ENCODE results near the gene MTA3.

Gene MTA3

DNA sequence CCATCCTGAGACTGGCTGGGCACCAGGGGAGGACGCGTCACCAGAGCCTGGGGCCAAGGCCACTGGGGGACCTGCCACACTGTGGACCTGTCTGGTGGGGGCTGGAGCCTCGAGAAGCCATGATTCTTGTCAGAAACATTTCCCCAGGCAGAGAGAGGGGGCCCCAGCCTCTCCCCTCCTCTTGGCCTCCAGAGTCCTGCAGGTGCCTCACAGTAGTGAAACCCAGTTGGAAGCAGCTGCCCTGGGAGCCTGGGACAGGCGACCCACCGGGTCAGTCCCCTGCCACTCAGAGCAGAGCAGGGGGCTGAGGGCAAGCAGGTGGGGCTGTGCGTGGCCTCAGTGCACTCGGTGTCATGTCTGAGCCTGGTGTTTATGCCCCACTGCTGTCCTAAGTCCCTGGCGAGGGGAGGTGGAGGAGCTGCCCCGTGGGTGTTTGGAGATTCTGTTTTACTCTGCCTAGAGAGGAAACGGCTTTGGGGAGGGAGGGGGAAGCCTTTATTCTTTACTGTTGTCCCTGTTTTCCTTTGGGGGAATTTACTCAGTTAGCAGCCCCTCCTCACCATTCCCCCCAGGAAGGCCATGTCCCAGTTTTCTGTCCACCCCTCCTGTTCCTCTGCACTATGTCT, 187.8 kb downstream of the MTA3 start:
- H3K4me1 ChIP-seq (ENCODE audit: insufficient read depth, low read length): no peaks in the 10 kb centered on the region
- no peak overlapping the region for H3K9ac ChIP-seq (ENCODE audit: low read depth, low read length)
- H3K36me3 ChIP-seq (ENCODE audit: insufficient read depth, low read length): no peaks in the 10 kb centered on the region
- H3K9me3 ChIP-seq (ENCODE audit: control insufficient read depth, insufficient read depth, low read length): no peaks in the 10 kb centered on the region

GRCh38 chr2:42756966-42757513, 188.6 kb downstream of the MTA3 start:
- Histone ChIP-seq H3K9me3 (ENCODE audit: control insufficient read depth, insufficient read depth, low read length) (no peaks in the 10 kb centered on the region), H3K9ac (ENCODE audit: low read depth, low read length) (no peak overlapping the region), H3K36me3 (ENCODE audit: insufficient read depth, low read length) (no peaks in the 10 kb centered on the region), H3K4me1 (ENCODE audit: insufficient read depth, low read length) (no peaks in the 10 kb centered on the region)

- H3K36me3 ChIP-seq (ENCODE audit: insufficient read depth, low read length): no peaks in the 10 kb centered on the region
- H3K9me3 ChIP-seq (ENCODE audit: control insufficient read depth, insufficient read depth, low read length): no peaks in the 10 kb centered on the region
- no peaks in the 10 kb centered on the region for H3K4me1 ChIP-seq (ENCODE audit: insufficient read depth, low read length)
- H3K9ac ChIP-seq (ENCODE audit: low read depth, low read length): no peak overlapping the region
Measured at GRCh38 chr2:42757981-42758740, 189.7 kb downstream of the MTA3 start.

DNA sequence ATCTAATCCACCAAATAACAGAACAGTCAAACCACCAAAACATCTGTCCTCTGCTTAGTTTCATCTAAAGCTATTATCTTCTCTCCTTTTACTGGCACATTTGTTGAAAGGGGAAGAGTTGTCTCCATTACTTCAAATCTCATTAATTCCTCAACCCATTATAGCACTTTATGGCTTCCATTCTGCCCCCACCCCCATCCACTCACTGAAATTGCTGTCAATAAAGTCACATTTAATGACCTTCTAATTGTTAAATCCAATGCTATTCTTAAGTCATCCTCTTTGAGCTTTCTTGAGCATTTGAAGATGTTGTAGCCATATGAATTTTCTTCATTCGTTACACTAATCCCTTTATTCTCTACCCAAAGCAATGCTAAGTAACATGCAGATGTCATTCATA, 190.3 kb downstream of the MTA3 start:
- H3K9ac ChIP-seq (ENCODE audit: low read depth, low read length): no peak overlapping the region
- H3K4me1 ChIP-seq (ENCODE audit: insufficient read depth, low read length): no peaks in the 10 kb centered on the region
- no peaks in the 10 kb centered on the region for H3K9me3 ChIP-seq (ENCODE audit: control insufficient read depth, insufficient read depth, low read length)
- H3K36me3 ChIP-seq (ENCODE audit: insufficient read depth, low read length): no peaks in the 10 kb centered on the region

- no peaks in the 10 kb centered on the region for H3K4me1 ChIP-seq (ENCODE audit: insufficient read depth, low read length)
Measured at GRCh38 chr2:42761554-42761953, 193.1 kb downstream of the MTA3 start.

GRCh38 chr2:42762155-42762554, 193.7 kb downstream of the MTA3 start:
- H3K4me1 ChIP-seq (ENCODE audit: insufficient read depth, low read length): no peaks in the 10 kb centered on the region
- no peaks in the 10 kb centered on the region for H3K36me3 ChIP-seq (ENCODE audit: insufficient read depth, low read length)
- H3K9ac ChIP-seq (ENCODE audit: low read depth, low read length): no peak overlapping the region
- no peaks in the 10 kb centered on the region for H3K9me3 ChIP-seq (ENCODE audit: control insufficient read depth, insufficient read depth, low read length)

More at GRCh38 chr2:42761554-42761953, 193.1 kb downstream of the MTA3 start:
- no peaks in the 10 kb centered on the region for H3K9me3 ChIP-seq (ENCODE audit: control insufficient read depth, insufficient read depth, low read length)
- H3K9ac ChIP-seq (ENCODE audit: low read depth, low read length): no peak overlapping the region
- H3K36me3 ChIP-seq (ENCODE audit: insufficient read depth, low read length): no peaks in the 10 kb centered on the region

DNA sequence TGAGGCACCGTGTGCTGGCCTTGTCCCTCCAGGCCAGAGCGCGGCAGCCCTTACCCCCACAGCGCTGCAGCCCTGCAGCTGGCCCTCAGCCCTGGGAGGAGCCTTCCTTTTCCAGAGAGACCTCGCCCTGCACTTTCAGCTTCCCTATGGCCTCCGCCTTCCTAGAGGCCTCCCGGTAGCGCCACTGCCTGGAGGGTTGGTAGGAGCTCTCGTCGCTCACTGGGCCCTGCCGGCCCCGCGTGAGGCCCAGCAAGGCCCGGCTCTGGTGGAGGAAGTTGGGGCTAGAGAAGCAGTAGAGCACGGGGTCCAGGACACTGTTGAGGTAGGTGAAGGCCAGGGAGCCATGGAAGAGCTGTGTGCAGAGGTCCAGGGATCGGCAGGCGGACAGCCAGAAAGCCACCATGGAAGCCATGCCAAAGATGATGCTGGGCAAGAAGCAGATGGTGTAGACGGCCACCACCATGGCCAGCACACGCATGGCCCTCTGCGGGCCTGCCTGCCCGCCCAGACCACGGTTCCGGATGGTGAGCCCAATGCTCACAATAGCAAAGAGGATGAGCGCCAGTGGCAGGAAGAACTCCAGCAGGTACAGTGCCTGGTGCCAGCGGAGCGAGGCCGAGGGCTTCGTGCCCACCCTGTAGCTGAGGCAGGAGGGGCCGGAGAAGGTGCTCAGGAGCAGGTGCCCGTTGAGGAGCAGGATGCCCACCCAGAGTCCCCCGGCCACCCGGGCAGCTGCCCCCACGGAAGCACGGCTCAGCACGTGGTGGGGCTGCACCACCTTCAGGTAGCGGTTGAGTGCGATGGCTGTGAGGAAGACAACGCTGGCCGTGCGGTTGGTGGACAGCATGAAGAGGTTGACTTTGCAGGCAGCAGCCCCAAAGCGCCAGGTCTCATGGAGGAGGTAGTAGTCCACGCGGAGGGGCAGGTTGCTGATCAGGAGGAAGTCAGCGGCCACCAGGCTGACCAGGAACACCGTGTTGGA, 194.7 kb downstream of the MTA3 start:
- Histone ChIP-seq H3K4me1 (ENCODE audit: insufficient read depth, low read length) (no peaks in the 10 kb centered on the region), H3K9me3 (ENCODE audit: control insufficient read depth, insufficient read depth, low read length) (no peaks in the 10 kb centered on the region), H3K36me3 (ENCODE audit: insufficient read depth, low read length) (no peaks in the 10 kb centered on the region), H3K9ac (ENCODE audit: low read depth, low read length) (no peak overlapping the region)

- Histone ChIP-seq H3K4me1 (ENCODE audit: insufficient read depth, low read length) (no peaks in the 10 kb centered on the region), H3K36me3 (ENCODE audit: insufficient read depth, low read length) (no peaks in the 10 kb centered on the region), H3K9ac (ENCODE audit: low read depth, low read length) (no peak within 1 kb of the TSS), H3K9me3 (ENCODE audit: control insufficient read depth, insufficient read depth, low read length) (no peaks in the 10 kb centered on the region)
Measured at GRCh38 chr2:42764096-42764495, 195.7 kb downstream of the MTA3 start, which contains the start of gene OXER1. Gene OXER1, minus strand, starts transcription at chr2:42764135. Its CDS starts 73 bp downstream, at chr2:42764062.

GRCh38 chr2:42764901-42765300, 196.5 kb downstream of the MTA3 start:
- no peak overlapping the region for H3K9ac ChIP-seq (ENCODE audit: low read depth, low read length)
- H3K36me3 ChIP-seq (ENCODE audit: insufficient read depth, low read length): no peaks in the 10 kb centered on the region
- H3K4me1 ChIP-seq (ENCODE audit: insufficient read depth, low read length): no peaks in the 10 kb centered on the region
- no peaks in the 10 kb centered on the region for H3K9me3 ChIP-seq (ENCODE audit: control insufficient read depth, insufficient read depth, low read length)

DNA sequence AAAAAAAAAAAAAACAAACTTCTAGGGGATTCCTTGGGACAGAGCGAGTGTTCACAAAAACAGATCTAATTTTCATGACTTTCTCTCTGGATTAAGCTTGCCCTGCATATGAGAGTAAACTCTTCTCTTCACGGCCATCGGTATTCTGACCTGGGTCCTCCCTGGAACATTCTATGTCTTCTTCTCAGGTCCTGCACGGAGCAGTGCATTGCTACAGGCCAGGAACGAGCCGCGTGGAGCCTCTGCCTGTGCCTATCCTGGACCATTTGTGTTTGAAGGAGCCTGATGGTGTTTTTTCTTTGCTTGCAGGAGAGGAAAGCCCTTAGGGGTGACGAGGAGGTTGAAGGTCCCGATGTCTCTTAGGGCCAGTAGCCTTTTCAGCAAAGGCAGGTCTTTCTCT, 197.3 kb downstream of the MTA3 start:
- Histone ChIP-seq H3K36me3 (ENCODE audit: insufficient read depth, low read length) (no peaks in the 10 kb centered on the region), H3K9ac (ENCODE audit: low read depth, low read length) (no peak overlapping the region), H3K4me1 (ENCODE audit: insufficient read depth, low read length) (no peaks in the 10 kb centered on the region; the same call in 1 of the 2 replicates)

GRCh38 chr2:42767080-42767898, 198.9 kb downstream of the MTA3 start:
- H3K9me3 ChIP-seq (ENCODE audit: control insufficient read depth, insufficient read depth, low read length): no peaks in the 10 kb centered on the region
- no peaks in the 10 kb centered on the region; the same call in 1 of the 2 replicates for H3K4me1 ChIP-seq (ENCODE audit: insufficient read depth, low read length)
- no peaks in the 10 kb centered on the region for H3K36me3 ChIP-seq (ENCODE audit: insufficient read depth, low read length)
- H3K9ac ChIP-seq (ENCODE audit: low read depth, low read length): no peak overlapping the region

More for the DNA sequence above, 197.3 kb downstream of the MTA3 start:
- H3K9me3 ChIP-seq (ENCODE audit: control insufficient read depth, insufficient read depth, low read length): no peaks in the 10 kb centered on the region

- Histone ChIP-seq H3K4me1 (ENCODE audit: insufficient read depth, low read length) (peaks cover 2% of the 10 kb centered on the region; the same call in 1 of the 2 replicates), H3K9ac (ENCODE audit: low read depth, low read length) (no peak overlapping the region), H3K36me3 (ENCODE audit: insufficient read depth, low read length) (no peaks in the 10 kb centered on the region), H3K9me3 (ENCODE audit: control insufficient read depth, insufficient read depth, low read length) (no peaks in the 10 kb centered on the region)
Measured at GRCh38 chr2:42767899-42768705, 199.7 kb downstream of the MTA3 start.
